ENCODE results near the gene SYT8. TPM values are rescaled to one million over a fixed set of nuclear protein-coding genes. Genes with fewer than 3 reads are reported as not detected.

The SYT8 gene
- total RNA-seq, 1 donor from 2014 or later, result not detected

DNA sequence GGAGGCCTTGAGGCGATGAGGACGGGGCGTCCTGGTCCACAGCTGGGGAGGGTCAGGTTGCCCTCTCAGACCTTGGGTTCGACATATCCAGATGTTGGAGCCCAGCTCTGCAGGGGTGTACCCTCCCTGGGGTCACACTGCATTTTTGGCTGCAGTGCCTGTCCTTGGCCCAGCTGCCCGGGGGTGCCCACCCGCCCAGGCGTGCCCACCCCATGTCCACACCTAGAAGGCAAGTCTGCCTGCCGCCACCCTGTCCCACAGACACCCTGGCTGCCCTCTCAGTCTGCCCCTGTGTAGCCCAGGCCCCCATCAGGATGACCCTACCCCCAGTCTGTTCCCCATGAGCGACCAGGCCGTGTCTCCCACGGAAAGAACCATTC is 21.1 kb downstream of the SYT8 start:
- Histone ChIP-seq H2AFZ (replicated peaks) (no peak overlapping the region), H3K27ac (no peak overlapping the region), H4K20me1 (ENCODE audit: low read depth) (no peaks in the 10 kb centered on the region), H3K27me3 (peaks cover 8% of the 10 kb centered on the region), H3K4me1 (peaks cover 8% of the 10 kb centered on the region), H3K36me3 (no peaks in the 10 kb centered on the region), H3K4me3 (no peak overlapping the region), H3K79me2 (ENCODE audit: low read depth) (no peaks in the 10 kb centered on the region), H3F3A (ENCODE audit: low read depth) (no peaks in the 10 kb centered on the region), H3K4me2 (no peak overlapping the region), H3K9me3 (ENCODE audit: low read depth) (no peaks in the 10 kb centered on the region), H3K9ac (no peak overlapping the region)
- H3K4me1 Mint-ChIP-seq, result no peaks in the 10 kb centered on the region
- no peak for DNase-seq (ENCODE audit: low spot score)
- no peaks in the 10 kb centered on the region for H3K36me3 Mint-ChIP-seq
- TF ChIP-seq EZH2 (IDR thresholded peaks at IDR 0.05), result no peak
- no peak for TF ChIP-seq EZH2phosphoT487 (IDR thresholded peaks at IDR 0.05)
- TF ChIP-seq, protein P1, sequence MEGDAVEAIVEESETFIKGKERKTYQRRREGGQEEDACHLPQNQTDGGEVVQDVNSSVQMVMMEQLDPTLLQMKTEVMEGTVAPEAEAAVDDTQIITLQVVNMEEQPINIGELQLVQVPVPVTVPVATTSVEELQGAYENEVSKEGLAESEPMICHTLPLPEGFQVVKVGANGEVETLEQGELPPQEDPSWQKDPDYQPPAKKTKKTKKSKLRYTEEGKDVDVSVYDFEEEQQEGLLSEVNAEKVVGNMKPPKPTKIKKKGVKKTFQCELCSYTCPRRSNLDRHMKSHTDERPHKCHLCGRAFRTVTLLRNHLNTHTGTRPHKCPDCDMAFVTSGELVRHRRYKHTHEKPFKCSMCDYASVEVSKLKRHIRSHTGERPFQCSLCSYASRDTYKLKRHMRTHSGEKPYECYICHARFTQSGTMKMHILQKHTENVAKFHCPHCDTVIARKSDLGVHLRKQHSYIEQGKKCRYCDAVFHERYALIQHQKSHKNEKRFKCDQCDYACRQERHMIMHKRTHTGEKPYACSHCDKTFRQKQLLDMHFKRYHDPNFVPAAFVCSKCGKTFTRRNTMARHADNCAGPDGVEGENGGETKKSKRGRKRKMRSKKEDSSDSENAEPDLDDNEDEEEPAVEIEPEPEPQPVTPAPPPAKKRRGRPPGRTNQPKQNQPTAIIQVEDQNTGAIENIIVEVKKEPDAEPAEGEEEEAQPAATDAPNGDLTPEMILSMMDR (IDR thresholded peaks at IDR 0.05), result no peak
- H3K27me3 Mint-ChIP-seq (ENCODE audit: insufficient read depth, low read depth), result peaks cover 2% of the 10 kb centered on the region
- H3K9me3 Mint-ChIP-seq, result no peaks in the 10 kb centered on the region
- peak overlapping the region; percentile 88 for H3K27ac Mint-ChIP-seq
- H3K4me3 Mint-ChIP-seq, result no peak overlapping the region

DNA sequence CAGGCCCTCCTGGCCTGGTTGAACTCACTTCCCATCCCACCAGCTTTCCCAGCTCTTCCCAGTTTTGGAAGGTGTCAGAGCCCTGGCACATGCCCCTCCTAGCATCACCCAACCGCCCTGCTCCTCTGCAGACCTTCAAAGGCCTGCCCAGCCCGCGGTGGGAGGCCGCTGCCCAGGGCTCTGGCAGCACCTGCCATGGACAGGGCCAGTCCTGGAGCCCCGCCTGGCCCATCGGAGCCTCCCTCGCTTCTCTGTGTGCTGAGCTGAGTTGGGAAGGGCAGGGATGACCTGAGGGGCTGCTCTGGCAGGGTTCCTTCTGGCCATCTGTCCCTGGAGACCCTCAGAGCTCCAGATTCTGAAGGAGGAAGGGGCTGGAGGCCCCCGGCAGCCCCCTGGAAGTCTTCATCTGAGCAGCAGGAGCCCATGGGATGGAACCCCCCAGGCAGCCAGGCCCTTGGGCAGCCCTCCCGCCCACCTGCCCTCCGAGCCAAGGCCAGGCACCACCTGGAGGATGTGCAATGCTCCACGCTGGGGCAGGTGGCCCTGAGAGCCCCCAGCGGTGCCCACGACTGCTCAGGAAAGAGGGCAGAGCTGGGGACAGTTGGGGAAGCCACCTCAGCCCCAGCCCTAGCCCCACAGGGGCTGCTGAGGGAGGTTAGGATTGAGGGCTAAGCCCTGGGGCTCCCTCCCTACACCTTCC is 21.7 kb downstream of the SYT8 start:
- Mint-ChIP-seq H3K27ac (peak overlapping the region; percentile 88), H3K9me3 (no peaks in the 10 kb centered on the region), H3K27me3 (ENCODE audit: insufficient read depth, low read depth) (no peaks in the 10 kb centered on the region), H3K4me1 (no peaks in the 10 kb centered on the region), H3K36me3 (no peaks in the 10 kb centered on the region), H3K4me3 (no peak overlapping the region)
- H3K27me3 ChIP-seq, result peaks cover 14% of the 10 kb centered on the region
- H3K9ac ChIP-seq, result no peak overlapping the region
- TF ChIP-seq EZH2 (IDR thresholded peaks at IDR 0.05), result no peak
- TF ChIP-seq, protein P1 (IDR thresholded peaks at IDR 0.05), result no peak
- no peak for TF ChIP-seq EZH2phosphoT487 (IDR thresholded peaks at IDR 0.05)
- peaks cover 8% of the 10 kb centered on the region for H3K4me1 ChIP-seq
- H3K79me2 ChIP-seq (ENCODE audit: low read depth), result no peaks in the 10 kb centered on the region
- H3K27ac ChIP-seq, result no peak overlapping the region
- H3K4me3 ChIP-seq, result no peak overlapping the region
- H3K4me2 ChIP-seq, result no peak overlapping the region
- no peaks in the 10 kb centered on the region for H3F3A ChIP-seq (ENCODE audit: low read depth)
- no peaks in the 10 kb centered on the region for H3K9me3 ChIP-seq (ENCODE audit: low read depth)
- no peaks in the 10 kb centered on the region for H4K20me1 ChIP-seq (ENCODE audit: low read depth)
- no peaks in the 10 kb centered on the region for H3K36me3 ChIP-seq
- no peak overlapping the region for H2AFZ ChIP-seq (replicated peaks)
- no peak for DNase-seq (ENCODE audit: low spot score)

- no peaks in the 10 kb centered on the region for H3K9me3 ChIP-seq (ENCODE audit: low read depth)
- no peaks in the 10 kb centered on the region for H3K79me2 ChIP-seq (ENCODE audit: low read depth)
- peaks cover 14% of the 10 kb centered on the region for H3K27me3 ChIP-seq
- no peak overlapping the region for H3K27ac ChIP-seq
- no peak for TF ChIP-seq EZH2 (IDR thresholded peaks at IDR 0.05)
- TF ChIP-seq EZH2phosphoT487 (IDR thresholded peaks at IDR 0.05), result no peak
- TF ChIP-seq, protein P1 (IDR thresholded peaks at IDR 0.05), result no peak
- no peak for DNase-seq (ENCODE audit: low spot score)
- no peaks in the 10 kb centered on the region for H4K20me1 ChIP-seq (ENCODE audit: low read depth)
- no peaks in the 10 kb centered on the region for H3K4me1 Mint-ChIP-seq
- no peaks in the 10 kb centered on the region for H3K27me3 Mint-ChIP-seq (ENCODE audit: insufficient read depth, low read depth)
- no peaks in the 10 kb centered on the region for H3K9me3 Mint-ChIP-seq
- no peaks in the 10 kb centered on the region for H3K36me3 Mint-ChIP-seq
- H3K4me1 ChIP-seq, result peaks cover 8% of the 10 kb centered on the region
- no peaks in the 10 kb centered on the region for H3F3A ChIP-seq (ENCODE audit: low read depth)
- H3K9ac ChIP-seq, result no peak overlapping the region
- H3K4me2 ChIP-seq, result no peak overlapping the region
- no peak overlapping the region for H2AFZ ChIP-seq (replicated peaks)
- no peak overlapping the region for H3K27ac Mint-ChIP-seq
- H3K36me3 ChIP-seq, result no peaks in the 10 kb centered on the region
- H3K4me3 Mint-ChIP-seq, result no peak overlapping the region
- H3K4me3 ChIP-seq, result no peak overlapping the region
Measured at GRCh38 chr11:1857064-1857463, 22.3 kb downstream of the SYT8 start.

Data from neural progenitor cell (in vitro differentiated cells).